ENCODE results near the gene DRD4. TPM values are rescaled to one million over a fixed set of nuclear protein-coding genes. Genes with fewer than 3 reads are reported as not detected.

The DRD4 gene
- total RNA-seq, 1 donor from 2014 or later, result not detected

DNA sequence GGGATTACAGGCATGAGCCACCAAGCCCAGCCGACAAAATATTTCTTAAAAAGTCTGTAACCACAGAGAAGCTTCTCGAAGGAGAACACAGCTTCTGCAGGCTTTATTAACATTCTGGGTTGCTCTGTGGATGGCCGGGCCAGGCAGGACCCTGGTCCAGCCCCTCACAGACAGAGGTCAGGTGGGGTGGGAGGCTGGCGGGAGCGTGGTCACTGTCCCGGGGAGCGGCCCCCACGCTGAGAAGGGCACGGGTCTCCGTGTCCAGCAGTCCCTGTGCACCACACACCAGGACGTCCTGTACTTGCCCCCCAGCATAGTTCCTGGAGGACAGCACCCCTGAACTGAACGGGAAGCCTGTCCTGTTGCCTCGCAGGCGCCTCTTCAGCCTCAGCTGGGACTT lies 19.4 kb downstream of the DRD4 start:
- H3K4me3 ChIP-seq (ENCODE audit: low read depth, low read length), result no peak overlapping the region
- TF ChIP-seq CTCF (conservative IDR thresholded peaks at IDR 0.05; ENCODE audit: low read depth, low read length), result no peak
- no peak for DNase-seq (ENCODE audit: low read depth)

DNA sequence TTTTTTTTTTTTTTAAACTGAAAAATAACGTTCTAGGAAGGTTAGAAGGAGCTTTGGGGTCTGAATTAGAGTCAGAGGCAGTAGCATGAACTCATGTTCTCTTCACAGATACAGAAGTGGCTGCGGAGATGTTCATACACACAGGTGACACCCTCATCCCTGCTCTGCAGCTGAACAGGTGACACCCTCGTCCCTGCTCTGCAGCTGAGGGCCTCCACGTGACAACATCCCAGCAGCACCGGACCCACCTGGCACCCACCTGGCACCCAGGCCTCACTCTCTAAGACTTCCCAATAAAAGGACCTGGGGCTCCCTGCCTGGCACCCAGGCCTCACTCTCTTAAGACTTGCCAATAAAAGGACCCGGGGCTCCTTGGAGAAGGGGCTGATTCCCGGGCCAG lies 19.8 kb downstream of the DRD4 start:
- no peak for TF ChIP-seq CTCF (conservative IDR thresholded peaks at IDR 0.05; ENCODE audit: low read depth, low read length)
- DNase-seq (ENCODE audit: low read depth), result no peak

GRCh38 chr11:657691-658126 lies 20.6 kb downstream of the DRD4 start:
- no peak overlapping the region for H3K4me3 ChIP-seq (ENCODE audit: low read depth, low read length)
- no peak for TF ChIP-seq CTCF (conservative IDR thresholded peaks at IDR 0.05; ENCODE audit: low read depth, low read length)
- DNase-seq (ENCODE audit: low read depth), result no peak

More for the DNA sequence above, 19.8 kb downstream of the DRD4 start:
- no peak overlapping the region for H3K4me3 ChIP-seq (ENCODE audit: low read depth, low read length)

GRCh38 chr11:659532-660085 lies 22.5 kb downstream of the DRD4 start:
- no peak overlapping the region for H3K4me3 ChIP-seq (ENCODE audit: low read depth, low read length)
- no peak for DNase-seq (ENCODE audit: low read depth)
- TF ChIP-seq CTCF (conservative IDR thresholded peaks at IDR 0.05; ENCODE audit: low read depth, low read length), result no peak

DNA sequence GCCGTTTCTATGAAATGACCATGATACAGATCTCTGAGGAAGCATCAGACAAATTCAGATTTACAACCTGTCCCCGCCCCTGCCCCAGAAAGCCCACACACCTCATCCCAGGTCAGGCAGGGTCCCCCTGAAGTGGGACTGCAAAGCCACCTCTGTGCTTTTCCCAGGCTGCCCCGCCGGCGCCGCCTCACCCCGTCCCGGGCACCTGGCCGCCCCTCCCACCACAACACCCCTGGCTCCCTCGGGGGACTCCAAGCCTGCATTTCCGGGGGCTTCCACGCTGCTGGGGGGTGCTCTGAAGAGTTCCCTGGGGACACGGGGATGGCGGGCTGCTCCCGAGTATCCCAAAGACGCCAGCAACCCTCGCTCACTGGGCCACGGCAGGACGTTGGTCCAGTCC lies 23.2 kb downstream of the DRD4 start:
- H3K4me3 ChIP-seq (ENCODE audit: low read depth, low read length), result no peak overlapping the region
- TF ChIP-seq CTCF (conservative IDR thresholded peaks at IDR 0.05; ENCODE audit: low read depth, low read length), result no peak
- DNase-seq (ENCODE audit: low read depth), result no peak

DNA sequence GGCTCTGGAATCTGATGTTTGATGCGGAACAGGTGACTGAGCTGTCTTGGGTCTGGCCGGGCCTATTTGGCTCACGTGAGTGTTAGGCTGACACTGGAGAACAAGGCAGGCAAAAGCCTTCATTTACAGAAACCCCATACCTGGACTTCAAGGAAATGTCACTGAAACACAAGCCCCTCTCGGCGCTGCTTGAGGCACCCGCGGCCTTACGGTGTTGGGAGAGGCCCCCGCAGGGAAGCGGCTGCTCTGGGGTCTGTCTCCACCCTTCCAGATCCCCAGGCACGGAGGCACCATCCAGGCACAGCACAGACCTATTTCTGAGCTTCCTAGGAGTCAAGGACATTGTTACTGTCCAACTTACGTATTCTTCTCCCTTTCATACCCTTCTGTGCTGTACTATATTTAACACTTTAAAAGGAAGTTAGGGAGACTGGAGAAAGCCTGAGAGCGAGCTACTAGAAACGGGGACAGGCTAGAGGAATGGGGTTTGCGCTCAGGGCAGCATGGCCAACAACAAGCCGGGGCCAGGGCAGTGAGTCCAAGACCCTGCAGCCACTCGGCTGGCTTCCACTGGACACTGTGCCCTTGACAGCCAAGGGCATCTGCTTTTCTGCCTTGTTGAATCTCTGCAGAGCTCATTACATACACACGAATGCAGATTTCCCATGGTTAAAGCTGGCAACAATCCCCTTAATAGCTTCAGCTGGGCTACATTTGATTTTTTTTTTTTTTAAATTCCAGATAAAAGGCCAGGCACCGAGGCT lies 23.8 kb downstream of the DRD4 start:
- no peak overlapping the region for H3K4me3 ChIP-seq (ENCODE audit: low read depth, low read length)
- no peak for TF ChIP-seq CTCF (conservative IDR thresholded peaks at IDR 0.05; ENCODE audit: low read depth, low read length)
- no peak for DNase-seq (ENCODE audit: low read depth)

Measured in epithelial cell of proximal tubule (primary cell).